CD4-positive, alpha-beta T cell (primary cell): ENCODE data around the gene KCNH1. TPM values are rescaled to one million over a fixed set of nuclear protein-coding genes. Genes with fewer than 3 reads are reported as not detected.

ENCODE experiments used
- ATAC-seq: fragments of 200-7000 bp; cut with Tn5 transposase; one replicate; pipeline ENCODE4 v1.10.0; 2022; ENCODE audit warnings: mild to moderate bottlenecking; ENCODE audit not compliant: poor library complexity
- CTCF ChIA-PET: fragments of 350-600 bp; sonication (Branson Sonifier 250); formaldehyde crosslinking; loops from one replicate; lab custom pipeline; 2021; ENCODE audit warnings: antibody characterized with exemption, inconsistent platforms; lab: Charles Lee
- POLR2A ChIA-PET: fragments of 350-600 bp; sonication (Branson Sonifier 250); formaldehyde crosslinking; loops from one replicate; lab custom pipeline; 2021; ENCODE audit warnings: antibody characterized with exemption, inconsistent platforms; lab: Charles Lee
- DNase-seq, 14 experiments: peaks; one replicate each; pipeline ENCODE4 v3.0.0-alpha.2; 2013 to 2020; ENCODE audit warnings: mixed read lengths in 2 of 14
- H3K27ac ChIP-seq, 2 donors: one replicate each; pipeline versions ENCODE4 v1.5.1 to v1.7.0; 2013; ENCODE audit warnings: low read length in 2 of 2, low read depth in 1 of 2, mild to moderate bottlenecking in 1 of 2
- H3K27me3 ChIP-seq, 2 experiments: 1 replicate in 1 of 2; 2 replicates in 1 of 2; pipeline versions ENCODE4 v1.6.1 to v1.7.0; 2013; ENCODE audit warnings: low read length in 2 of 2, control low read depth in 1 of 2, mild to moderate bottlenecking in 1 of 2, moderate library complexity in 1 of 2; ENCODE audit not compliant: insufficient read depth in 2 of 2, control insufficient read depth in 1 of 2
- H3K36me3 ChIP-seq: one replicate; pipeline ENCODE4 v1.6.1; 2013; ENCODE audit warnings: low read length, control low read depth; ENCODE audit not compliant: insufficient read depth
- H3K4me1 ChIP-seq: one replicate; pipeline ENCODE4 v1.6.1; 2013; ENCODE audit warnings: low read length, control low read depth; ENCODE audit not compliant: insufficient read depth
- H3K4me3 ChIP-seq: one replicate; pipeline ENCODE4 v1.5.1; 2013; ENCODE audit warnings: mild to moderate bottlenecking, low read length, moderate library complexity
- H3K9me3 ChIP-seq, 2 experiments: 1 replicate in 1 of 2; 2 replicates in 1 of 2; pipeline versions ENCODE4 v1.6.1 to v1.7.0; 2013; ENCODE audit warnings: low read length in 2 of 2, mild to moderate bottlenecking in 2 of 2, control low read depth in 1 of 2, moderate library complexity in 1 of 2; ENCODE audit not compliant: control insufficient read depth in 1 of 2, insufficient read depth in 1 of 2
- H3K27ac Mint-ChIP-seq: one replicate; pipeline ENCODE4 v1.8.0; 2020; ENCODE audit warnings: mixed read lengths
- H3K27me3 Mint-ChIP-seq: one replicate; pipeline ENCODE4 v1.8.0; 2021; ENCODE audit warnings: mixed read lengths
- H3K36me3 Mint-ChIP-seq: one replicate; pipeline ENCODE4 v1.8.0; 2021; ENCODE audit warnings: low read depth, mixed read lengths
- H3K4me1 Mint-ChIP-seq: one replicate; pipeline ENCODE4 v1.8.0; 2021; ENCODE audit warnings: low read depth, mixed read lengths
- H3K4me3 Mint-ChIP-seq: one replicate; pipeline ENCODE4 v1.8.0; 2020; ENCODE audit warnings: mild to moderate bottlenecking, mixed read lengths
- H3K9me3 Mint-ChIP-seq: one replicate; pipeline ENCODE4 v1.8.0; 2020; ENCODE audit warnings: mixed read lengths
- CTCF ChIP-seq: fragments of 200-600 bp; IDR thresholded peaks from one replicate; pipeline ENCODE4 v1.8.0; 2022; ENCODE audit warnings: antibody characterized with exemption, mild to moderate bottlenecking
- intact Hi-C, 2 experiments: fragments of 100-400 bp; cut with DNase I in 1 of 2; cut with micrococcal nuclease in 1 of 2; formaldehyde crosslinking; loops; one replicate each; pipeline versions ENCODE4 v1.15.1 to v1.9.0; 2023 to 2025; cut with DNase I, micrococcal nuclease
- total RNA-seq, 174 experiments: library from RNA in 2 of 174; stranded (reverse) in 2 of 174; gene quantifications; one replicate each; pipeline ENCODE4 v1.2.3 and lab custom pipeline; 2021 to 2026

KCNH1 gene
- total RNA-seq, 2 experiments from 2014 or later = not detected

DNA sequence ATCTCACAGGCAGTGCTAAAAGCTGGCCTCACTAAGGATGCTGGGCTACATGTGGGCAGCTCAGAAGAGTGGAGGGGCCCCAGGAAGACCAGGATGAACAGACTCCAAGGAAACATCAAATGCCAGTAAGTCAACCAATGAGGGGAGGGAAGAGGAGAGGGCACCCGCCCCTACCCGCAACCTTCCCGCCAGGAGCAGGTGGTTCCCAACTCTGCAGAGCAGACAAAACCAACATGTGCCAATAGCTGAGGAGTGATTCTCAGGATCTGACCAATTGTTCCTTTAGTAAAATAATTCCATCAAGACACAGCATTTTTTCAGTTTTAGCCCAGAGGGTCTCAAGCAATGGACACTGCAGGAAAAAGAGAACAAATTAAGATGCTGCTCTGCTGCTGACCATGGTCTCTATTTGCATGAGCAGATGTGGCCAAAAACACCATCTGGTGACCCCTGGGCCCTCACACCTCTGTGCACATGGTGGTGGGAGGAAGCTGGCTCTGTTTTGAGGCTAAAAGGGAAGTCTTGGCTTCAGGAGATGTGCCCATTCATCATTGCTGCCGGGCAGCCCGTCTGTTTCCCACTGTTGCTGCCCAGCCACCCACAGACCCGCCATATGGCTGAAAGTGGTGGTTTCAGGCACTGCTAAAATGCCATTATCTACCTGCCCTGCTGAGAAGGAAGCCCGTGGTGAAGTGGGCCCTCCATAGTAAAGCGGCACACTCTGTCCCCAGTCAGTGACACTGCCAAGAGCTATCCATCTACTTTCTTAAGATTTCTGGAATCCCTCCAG is 231.8 kb downstream of the KCNH1 start:
- Histone ChIP-seq H3K27me3 (peaks cover 7 to 11% of the 10 kb centered on the region in 2 experiments), H3K36me3 (no peaks in the 10 kb centered on the region), H3K4me3 (no peak overlapping the region), H3K9me3 (peaks cover 0 to 3% of the 10 kb centered on the region in 2 experiments), H3K27ac (no peak overlapping the region), H3K4me1 (no peaks in the 10 kb centered on the region)
- Mint-ChIP-seq H3K36me3 (no peaks in the 10 kb centered on the region), H3K9me3 (no peaks in the 10 kb centered on the region), H3K4me3 (no peak overlapping the region), H3K27me3 (peaks cover 23% of the 10 kb centered on the region), H3K27ac (no peak overlapping the region), H3K4me1 (no peaks in the 10 kb centered on the region)
- DNase-seq (no peak), ATAC-seq (no peak)
- CTCF ChIA-PET = no interaction called here
- POLR2A ChIA-PET = no interaction called here
- no peak for TF ChIP-seq CTCF
- intact Hi-C loops = no loop called here

GRCh38 chr1:210900820-210901219 is 233.1 kb downstream of the KCNH1 start:
- Mint-ChIP-seq H3K36me3 (no peaks in the 10 kb centered on the region), H3K4me3 (no peak overlapping the region), H3K27me3 (peaks cover 21% of the 10 kb centered on the region), H3K27ac (no peak overlapping the region), H3K4me1 (no peaks in the 10 kb centered on the region), H3K9me3 (no peaks in the 10 kb centered on the region)
- Histone ChIP-seq H3K27ac (no peak overlapping the region), H3K4me1 (no peaks in the 10 kb centered on the region), H3K9me3 (peaks cover 0 to 3% of the 10 kb centered on the region in 2 experiments), H3K27me3 (peaks cover 7 to 10% of the 10 kb centered on the region in 2 experiments), H3K36me3 (no peaks in the 10 kb centered on the region), H3K4me3 (no peak overlapping the region)
- TF ChIP-seq CTCF = no peak
- no peak for ATAC-seq
- ChIA-PET POLR2A (no interaction called here), CTCF (no interaction called here)
- intact Hi-C loops = no loop called here
- no peak for DNase-seq

DNA sequence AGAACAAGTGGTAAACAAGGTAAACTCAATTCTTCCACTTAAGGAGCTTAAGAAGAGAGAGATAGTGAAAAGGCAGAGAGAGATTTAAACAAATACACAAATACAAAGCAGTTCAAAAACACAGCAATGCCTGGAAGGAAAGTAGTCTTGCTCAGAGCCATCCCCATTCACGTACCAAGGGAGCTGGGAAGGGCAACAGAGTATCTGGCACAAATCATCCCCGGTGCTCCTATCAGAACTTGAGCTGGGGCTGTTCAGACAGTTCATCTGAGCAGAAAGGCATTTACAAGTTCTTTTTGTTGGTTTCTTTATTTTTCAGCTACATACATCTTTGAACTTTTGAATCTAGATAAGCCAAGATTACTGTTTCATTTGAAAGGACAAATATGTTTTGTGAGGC is 233.9 kb downstream of the KCNH1 start:
- Histone ChIP-seq H3K27me3 (peaks cover 7 to 10% of the 10 kb centered on the region in 2 experiments), H3K4me1 (no peaks in the 10 kb centered on the region), H3K9me3 (peaks cover 0 to 3% of the 10 kb centered on the region in 2 experiments), H3K4me3 (no peak overlapping the region), H3K36me3 (no peaks in the 10 kb centered on the region), H3K27ac (no peak overlapping the region)
- Mint-ChIP-seq H3K27ac (no peak overlapping the region), H3K27me3 (peaks cover 22% of the 10 kb centered on the region), H3K9me3 (peaks cover 2% of the 10 kb centered on the region), H3K36me3 (no peaks in the 10 kb centered on the region), H3K4me1 (no peaks in the 10 kb centered on the region), H3K4me3 (no peak overlapping the region)
- no peak for TF ChIP-seq CTCF
- DNase-seq = no peak
- CTCF ChIA-PET = no interaction called here
- no peak for ATAC-seq
- intact Hi-C loops = no loop called here
- POLR2A ChIA-PET = no interaction called here
